ENCODE results near the gene AGAP6. TPM values are rescaled to one million over a fixed set of nuclear protein-coding genes. Genes with fewer than 3 reads are reported as not detected.
A peak's percentile ranks its signal among the peaks of the same experiment; 100 is the strongest.
"Not testable (repeated sequence)": the region's sequence is repeated elsewhere in the genome, so short reads cannot be mapped to it uniquely, and the experiment has no call there.

AGAP6 gene
- total RNA-seq, 1 donor from 2014 or later = 3.2 TPM

DNA sequence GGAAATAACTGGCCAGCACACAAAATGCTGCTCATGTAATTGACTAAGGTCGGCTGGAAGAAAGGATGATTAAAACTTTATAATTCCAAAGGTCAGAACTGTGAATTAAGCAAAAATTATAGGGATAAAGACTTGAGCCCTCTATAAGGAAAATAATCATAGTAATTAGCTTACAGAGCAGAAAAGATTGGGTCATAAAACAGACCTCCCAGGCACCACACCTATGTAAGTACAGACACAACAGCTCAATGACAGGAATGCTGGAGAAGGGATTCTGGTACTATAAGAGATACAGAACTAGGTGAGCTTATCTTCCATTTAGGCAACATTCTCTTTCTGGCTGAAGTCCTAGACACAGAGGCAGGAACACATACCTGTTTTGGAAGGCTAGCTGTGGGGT lies 70.5 kb downstream of the AGAP6 start:
- not testable (repeated sequence) for DNase-seq (ENCODE audit: low read depth); H3K27me3 ChIP-seq (ENCODE audit: control insufficient read depth, insufficient read depth, low read length); H3K36me3 ChIP-seq (ENCODE audit: control insufficient read depth, insufficient read depth, low read length); FAIRE-seq; H3K4me3 ChIP-seq (ENCODE audit: low read depth, low read length)

DNA sequence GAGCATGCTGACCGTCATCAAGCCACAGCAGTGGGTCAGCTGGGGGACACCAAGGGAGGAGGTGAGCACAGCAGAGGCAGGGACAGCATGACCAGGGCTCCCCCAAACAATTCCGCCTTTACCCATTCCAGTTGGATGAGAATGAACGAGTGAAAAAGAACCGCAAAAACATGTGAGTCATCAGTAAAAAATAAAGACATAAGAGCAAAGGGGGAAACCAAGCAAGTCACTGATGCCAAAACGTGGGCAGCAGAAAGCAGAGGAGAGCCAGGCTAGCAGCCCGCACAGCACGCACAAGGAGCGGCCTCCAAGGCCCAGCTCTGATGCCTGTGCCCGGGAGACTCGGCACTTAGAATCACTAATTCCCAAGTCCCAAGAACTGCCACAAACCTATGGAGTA lies 71.7 kb downstream of the AGAP6 start:
- H3K4me3 ChIP-seq (ENCODE audit: low read depth, low read length); H3K27me3 ChIP-seq (ENCODE audit: control insufficient read depth, insufficient read depth, low read length); H3K36me3 ChIP-seq (ENCODE audit: control insufficient read depth, insufficient read depth, low read length); FAIRE-seq: not testable (repeated sequence)
- DNase-seq (ENCODE audit: low read depth) = peak; percentile 29

Other genes with a start within 250 kb of the AGAP6 start
- gene OGDHL, start 226.1 kb upstream of the AGAP6 start, total RNA-seq = 0.26 TPM in 1 of 2 replicates, not detected in the other
- gene PARG, start 46.4 kb upstream of the AGAP6 start, total RNA-seq = 50.3 and 66.8 TPM in 2 replicates
- gene TIMM23B, start 46.4 kb upstream of the AGAP6 start, total RNA-seq = 20.6 and 21.1 TPM in 2 replicates
- gene WASHC2A, start 79.5 kb downstream of the AGAP6 start, total RNA-seq = 24.0 and 37.1 TPM in 2 replicates

Measured in bronchial epithelial cell (primary cell).